Fibroblast of pulmonary artery (primary cell): ENCODE data around the gene SLX4.

Experiments used
- DNase-seq: peaks from one replicate; pipeline ENCODE4 v3.0.0-alpha.2; 2010; ENCODE audit warnings: low read depth
- H3K4me3 ChIP-seq: replicated peaks from 2 replicates; pipeline ENCODE4 v1.5.1; 2011; ENCODE audit warnings: low read depth, mild to moderate bottlenecking, control low read depth, low read length, moderate library complexity
- TF ChIP-seq, protein P1 (sequence below): IDR thresholded peaks from 2 replicates; pipeline ENCODE4 v1.5.1; 2011; ENCODE audit warnings: mild to moderate bottlenecking, control low read depth, low read length, inconsistent platforms; ENCODE audit errors: missing control alignments

SLX4 gene

GRCh38 chr16:3597676-3598075 lies 13.7 kb downstream of the SLX4 start:
- TF ChIP-seq, protein P1, sequence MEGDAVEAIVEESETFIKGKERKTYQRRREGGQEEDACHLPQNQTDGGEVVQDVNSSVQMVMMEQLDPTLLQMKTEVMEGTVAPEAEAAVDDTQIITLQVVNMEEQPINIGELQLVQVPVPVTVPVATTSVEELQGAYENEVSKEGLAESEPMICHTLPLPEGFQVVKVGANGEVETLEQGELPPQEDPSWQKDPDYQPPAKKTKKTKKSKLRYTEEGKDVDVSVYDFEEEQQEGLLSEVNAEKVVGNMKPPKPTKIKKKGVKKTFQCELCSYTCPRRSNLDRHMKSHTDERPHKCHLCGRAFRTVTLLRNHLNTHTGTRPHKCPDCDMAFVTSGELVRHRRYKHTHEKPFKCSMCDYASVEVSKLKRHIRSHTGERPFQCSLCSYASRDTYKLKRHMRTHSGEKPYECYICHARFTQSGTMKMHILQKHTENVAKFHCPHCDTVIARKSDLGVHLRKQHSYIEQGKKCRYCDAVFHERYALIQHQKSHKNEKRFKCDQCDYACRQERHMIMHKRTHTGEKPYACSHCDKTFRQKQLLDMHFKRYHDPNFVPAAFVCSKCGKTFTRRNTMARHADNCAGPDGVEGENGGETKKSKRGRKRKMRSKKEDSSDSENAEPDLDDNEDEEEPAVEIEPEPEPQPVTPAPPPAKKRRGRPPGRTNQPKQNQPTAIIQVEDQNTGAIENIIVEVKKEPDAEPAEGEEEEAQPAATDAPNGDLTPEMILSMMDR = no peak
- H3K4me3 ChIP-seq = no peak overlapping the region

DNA sequence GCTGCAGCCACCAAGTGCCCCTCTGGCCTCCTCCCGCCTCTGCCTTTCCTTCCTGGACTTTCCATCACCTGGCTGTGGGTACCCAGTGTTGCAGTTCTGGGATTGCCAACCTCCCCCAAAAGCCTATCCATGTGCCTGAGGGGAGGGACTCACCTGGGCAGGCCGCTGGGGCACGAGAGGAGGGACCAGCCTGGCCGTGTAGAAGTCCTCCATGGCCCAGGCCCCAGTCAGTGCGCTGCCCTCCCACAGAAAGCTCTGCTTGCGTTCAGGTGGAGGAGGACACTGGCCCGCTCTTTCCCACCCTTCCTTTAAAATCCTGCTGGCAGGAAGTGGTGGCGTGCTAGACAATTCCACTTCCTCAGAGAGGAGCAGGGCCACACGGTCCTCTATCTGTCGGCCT lies 14.2 kb downstream of the SLX4 start:
- TF ChIP-seq, protein P1 = no peak
- DNase-seq = no peak
- H3K4me3 ChIP-seq = no peak overlapping the region

More at GRCh38 chr16:3597676-3598075, 13.7 kb downstream of the SLX4 start:
- no peak for DNase-seq

DNA sequence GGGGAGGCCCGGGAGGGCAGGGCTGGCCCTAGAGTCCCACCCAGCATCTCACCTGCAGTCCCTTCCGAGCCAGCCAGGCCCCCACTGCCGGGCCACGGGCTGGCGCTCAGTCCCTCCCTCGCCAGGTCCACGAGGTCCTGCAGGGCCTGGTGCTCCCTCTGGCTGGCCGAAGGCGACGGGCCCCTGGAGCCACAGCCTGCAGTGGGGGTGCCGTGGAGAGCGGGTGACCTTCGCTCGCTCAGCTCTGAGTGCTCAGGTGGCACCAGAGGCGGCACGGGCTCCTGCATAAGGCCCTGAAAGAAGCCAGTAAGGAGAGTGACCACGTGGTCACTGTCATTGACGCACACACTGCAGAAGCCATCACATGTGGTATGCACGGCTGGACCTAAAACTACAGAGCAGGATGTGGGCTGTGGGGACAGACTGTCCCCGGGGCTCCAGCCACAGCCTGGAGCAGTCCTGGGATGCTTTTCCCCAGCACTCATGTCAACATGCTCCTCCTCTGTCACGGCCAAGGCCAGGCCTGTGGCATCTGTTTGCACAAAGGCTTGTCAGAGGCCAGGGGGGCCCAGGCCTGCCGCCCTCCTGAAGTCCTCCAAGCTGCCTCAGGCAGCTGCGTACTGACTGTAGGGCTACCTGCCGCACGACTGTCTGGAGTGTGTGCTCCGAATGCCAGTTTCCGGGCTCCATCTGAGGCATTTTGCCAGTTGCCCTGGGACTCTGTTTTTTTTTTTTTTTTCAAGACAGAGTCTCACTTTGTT lies 15.1 kb downstream of the SLX4 start:
- TF ChIP-seq, protein P1 = no peak
- DNase-seq = no peak
- no peak overlapping the region for H3K4me3 ChIP-seq

DNA sequence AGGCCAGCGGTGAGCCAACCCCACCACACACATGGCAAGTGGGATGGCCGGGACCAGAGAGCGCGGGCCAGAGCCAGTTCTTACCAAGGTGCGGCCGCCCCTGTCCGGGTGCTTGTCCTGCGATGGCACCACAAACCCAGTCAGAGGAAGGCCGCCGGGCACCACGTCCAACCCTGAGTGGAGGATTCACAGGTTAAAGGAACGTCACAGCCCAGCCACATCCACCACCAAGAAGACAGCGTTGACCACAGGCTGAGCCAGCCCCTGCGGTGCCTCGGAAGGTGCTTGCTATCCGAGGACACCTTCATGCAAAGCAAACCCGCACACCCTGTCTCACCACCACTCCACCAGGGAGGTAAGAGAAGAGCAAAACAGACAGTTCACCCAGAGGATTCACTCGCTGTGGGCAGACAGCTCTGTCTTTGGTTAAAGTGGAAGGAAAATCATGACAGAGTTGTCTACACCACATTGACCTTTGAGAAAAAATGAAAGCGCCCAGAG lies 15.8 kb downstream of the SLX4 start:
- no peak for DNase-seq
- H3K4me3 ChIP-seq = no peak overlapping the region
- TF ChIP-seq, protein P1 = no peak

DNA sequence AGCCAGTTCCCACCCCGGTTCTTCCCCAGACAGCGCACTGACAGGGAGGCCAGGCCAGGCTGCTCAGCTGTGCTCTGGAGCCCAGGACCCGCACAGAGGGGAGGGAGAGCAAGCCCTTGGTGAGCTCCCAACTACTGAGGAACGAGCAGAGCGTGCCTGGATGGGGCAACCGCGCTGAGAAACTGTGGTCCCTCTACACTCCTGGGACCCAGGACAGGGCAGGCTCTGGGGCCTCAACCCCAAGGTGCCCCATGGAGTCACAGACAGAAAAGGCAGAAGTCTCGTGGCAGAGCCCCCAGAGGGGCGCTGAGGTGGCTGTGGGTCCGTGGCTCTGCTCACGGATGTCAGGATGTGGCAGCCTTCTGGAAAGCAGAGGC lies 16.3 kb downstream of the SLX4 start:
- DNase-seq = no peak
- no peak overlapping the region for H3K4me3 ChIP-seq
- TF ChIP-seq, protein P1 = no peak

- DNase-seq = no peak
- TF ChIP-seq, protein P1 = no peak
- no peak overlapping the region for H3K4me3 ChIP-seq
Observed at GRCh38 chr16:3594316-3595109, 16.9 kb downstream of the SLX4 start.
